HG02840 (cell line): ENCODE data around the gene RACGAP1.

Experiments
- ATAC-seq: cut with Tn5 transposase; IDR thresholded peaks from one replicate; pipeline ENCODE4 v1.9.1; 2021; ENCODE audit warnings: mild to moderate bottlenecking, moderate library complexity, moderate number of reproducible peaks; ENCODE audit not compliant: unreplicated experiment, low FRiP score

RACGAP1 gene

DNA sequence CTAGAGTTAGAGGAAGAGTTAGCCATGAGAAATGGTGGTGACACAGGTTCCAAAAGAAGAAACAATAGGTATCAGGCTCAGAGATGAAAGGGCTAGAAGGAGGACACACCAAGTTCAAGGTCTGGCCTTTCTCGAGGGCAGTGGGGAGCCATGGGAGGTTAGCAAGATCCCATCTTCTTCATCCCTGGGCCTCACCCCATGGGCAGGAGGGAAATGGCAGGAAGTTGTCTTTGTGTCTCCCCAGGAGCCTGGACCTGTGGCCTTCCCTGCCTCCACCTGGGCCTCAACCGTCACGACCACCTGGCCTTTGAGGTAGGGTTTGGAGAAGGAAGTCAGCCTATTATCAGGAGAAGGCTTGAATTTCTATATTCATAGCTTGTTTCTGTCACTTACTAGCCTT, 80.6 kb downstream of the RACGAP1 start:
- no peak for ATAC-seq

DNA sequence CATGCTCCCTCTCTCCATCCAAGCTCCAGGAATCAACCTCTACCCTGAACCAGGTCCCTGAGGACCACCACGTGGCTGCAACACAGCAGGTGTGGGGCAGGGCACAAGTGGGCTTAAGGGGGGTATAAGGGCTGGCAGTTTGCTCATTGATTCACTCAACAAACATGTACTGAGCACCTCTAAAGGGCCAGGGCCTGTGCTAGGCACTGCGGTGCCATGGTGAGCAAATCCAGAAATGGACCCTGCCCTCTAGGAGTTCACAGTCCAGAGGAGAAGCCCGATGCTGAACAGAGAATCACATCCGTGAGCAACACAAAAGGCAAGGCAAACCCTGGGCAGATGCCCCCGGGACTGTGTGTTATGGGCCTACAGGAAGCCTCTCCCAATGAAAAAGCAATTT, 81.2 kb downstream of the RACGAP1 start:
- no peak for ATAC-seq

DNA sequence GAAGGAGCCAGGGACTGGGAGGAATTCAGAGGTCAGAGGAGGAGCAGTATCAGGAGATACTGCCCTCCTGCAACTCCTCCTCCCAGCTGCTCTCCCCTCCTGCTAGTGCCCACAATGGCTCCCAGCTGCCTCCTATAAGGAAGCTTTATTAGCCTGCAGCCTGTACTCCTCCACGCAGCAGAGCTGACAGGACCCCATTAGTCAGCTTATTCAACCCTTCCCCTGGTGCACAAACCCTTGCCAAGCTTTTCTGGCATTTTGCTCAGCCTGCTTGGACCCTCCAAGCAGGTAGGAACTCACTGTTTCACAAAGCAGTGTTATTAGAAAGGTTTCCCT, 81.7 kb downstream of the RACGAP1 start:
- no peak for ATAC-seq

DNA sequence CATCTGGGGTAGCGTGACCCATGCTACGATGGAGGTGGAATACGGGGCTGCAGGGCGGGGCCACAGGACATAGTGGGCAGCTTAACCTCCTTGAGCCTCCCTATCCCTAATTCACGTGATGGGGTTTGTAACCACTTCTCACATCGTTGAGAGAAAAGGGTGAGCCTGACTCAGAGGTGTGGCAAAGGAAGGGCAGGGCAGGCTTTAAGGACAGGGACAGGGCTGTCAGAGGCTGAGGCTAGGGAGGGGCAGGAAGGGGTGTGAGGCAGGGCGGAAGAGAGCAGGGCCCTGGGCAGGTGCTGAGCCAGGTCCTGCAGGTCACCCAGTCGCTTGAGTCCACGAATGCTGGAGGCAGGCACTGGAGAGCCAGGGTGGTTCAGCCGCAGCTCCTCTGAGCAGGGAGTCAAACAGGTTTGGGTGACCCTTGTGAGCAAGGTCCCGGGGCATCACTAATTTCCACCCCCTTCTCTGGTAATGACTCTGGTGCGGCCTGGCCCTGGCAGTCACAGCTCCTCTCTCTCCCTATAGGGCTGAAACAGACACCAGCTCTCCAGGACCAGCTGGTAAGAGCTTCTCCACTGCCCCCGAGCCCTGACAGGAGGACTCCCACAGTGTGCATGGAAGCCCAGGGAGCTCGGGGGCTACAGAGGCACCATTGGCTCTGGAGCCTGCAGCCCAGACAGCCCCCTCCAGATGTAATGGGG, 82.2 kb downstream of the RACGAP1 start:
- no peak for ATAC-seq

DNA sequence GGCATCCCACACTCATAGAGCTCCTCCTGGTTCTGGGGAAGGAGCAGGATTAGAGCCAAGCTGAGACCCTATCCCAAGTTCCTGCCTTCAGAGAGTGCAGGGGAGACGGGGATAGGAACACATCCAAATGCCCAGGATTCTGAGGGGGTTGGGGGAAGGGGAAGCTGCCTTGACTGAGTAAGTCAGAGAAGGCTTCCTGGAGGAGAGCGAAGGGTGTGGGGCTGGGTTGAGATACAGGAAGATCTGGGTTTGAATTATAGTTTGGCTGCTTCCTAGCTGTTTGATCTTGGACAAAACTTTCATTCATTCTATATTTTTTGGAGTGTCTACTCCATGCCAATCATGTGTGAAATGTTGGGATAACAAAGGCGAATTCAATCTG, 82.8 kb downstream of the RACGAP1 start:
- ATAC-seq = no peak

DNA sequence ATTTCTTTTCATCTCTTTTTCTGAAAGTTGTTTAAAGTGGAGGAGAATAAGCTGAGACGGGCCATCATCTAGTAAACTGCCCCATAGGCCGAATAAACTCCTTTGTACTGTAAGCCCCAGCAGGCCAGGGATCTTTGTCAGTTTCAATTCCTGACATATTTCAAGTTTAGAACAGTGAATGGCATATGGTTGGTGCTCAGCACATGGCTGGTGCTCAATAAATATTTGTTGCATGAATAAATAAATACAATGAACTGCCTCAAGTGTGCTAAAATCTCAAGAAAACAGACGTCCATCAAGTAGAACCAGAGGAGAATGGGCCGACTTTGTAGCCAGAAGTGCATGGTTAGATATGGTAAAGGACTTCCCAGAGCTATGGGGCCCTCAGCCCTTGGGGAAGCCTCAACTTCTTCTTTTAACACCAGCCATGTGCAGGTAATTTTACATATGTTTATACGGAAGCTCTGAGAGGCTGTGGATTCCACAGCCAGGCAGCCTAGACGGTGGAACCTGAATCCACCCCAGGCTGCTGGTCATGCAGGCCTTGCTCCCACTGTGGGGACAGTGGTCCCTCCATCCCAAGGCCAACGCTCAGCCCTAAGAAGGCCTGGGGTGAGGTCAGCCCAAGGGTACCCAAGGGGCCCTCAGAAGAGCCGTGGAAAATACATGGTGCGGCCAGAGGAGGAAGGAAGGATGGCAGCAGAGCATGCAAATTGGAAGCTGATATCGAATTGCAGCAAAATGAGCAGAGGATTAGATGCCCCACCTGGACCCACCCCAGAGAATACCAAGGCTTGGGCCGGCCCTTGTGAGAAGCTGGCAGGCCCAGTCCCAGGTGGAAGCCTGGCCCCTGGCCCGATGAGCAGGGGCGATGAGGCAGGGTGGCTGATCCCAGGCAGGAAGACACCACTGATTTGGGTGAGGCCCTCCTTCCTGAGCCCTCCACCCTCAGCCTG, 83.5 kb downstream of the RACGAP1 start:
- ATAC-seq = no peak

DNA sequence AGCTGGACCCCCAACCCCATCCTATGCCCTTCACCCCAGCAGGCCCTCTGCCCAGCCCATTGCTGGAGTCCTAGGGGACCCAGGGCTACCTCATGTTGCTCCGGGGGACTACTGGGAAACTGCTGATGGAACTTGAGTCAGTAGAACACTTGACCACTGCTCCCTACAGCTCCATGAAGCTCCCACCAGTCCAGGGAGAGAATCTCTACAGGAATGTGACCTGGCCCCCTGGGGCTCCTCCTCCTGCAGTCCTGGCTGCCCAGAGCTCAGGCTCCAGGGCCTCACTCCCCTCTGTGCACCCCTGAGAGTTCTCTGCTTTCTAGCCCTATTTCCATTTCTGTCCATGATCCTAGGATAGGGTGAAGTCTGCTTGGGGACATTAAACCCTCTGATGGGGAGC, 85.6 kb downstream of the RACGAP1 start:
- no peak for ATAC-seq

DNA sequence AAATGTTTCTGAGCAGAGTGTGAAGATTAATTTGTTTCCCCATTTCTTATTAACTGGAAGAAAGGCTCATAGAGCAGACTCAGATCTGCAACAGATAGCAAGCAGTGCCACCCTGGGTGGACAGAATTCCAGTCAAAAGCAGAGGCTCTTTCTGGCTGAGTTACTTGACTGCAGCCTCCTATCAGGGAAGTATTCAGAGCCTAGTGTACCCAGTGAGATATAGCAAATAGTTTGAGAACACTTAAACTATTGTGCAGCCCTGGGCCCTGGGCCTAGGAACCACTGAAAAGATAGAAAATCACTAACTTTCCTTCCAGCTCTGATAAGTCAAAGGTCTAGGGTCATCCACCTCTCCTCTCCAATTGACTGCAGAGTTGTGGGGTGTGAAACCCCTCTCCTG, 86.0 kb downstream of the RACGAP1 start:
- ATAC-seq = no peak
